T-helper 2 cell treated with Interferon-gamma antibody and Interleukin-4, amounts not matched to agents 100 ng/mL and 5 ng/mL, for 36 hours (primary cell): Measurements from ENCODE around the gene GAL3ST1. TPM values are rescaled to one million over a fixed set of nuclear protein-coding genes. Genes with fewer than 3 reads are reported as not detected.
"Not testable (repeated sequence)": the region's sequence is repeated elsewhere in the genome, so short reads cannot be mapped to it uniquely, and the experiment has no call there.

ENCODE experiments used
- intact Hi-C: fragments of 100-400 bp; cut with micrococcal nuclease; formaldehyde crosslinking; loops from one replicate; pipeline ENCODE4 v1.15.1; 2023
- total RNA-seq: library from RNA; stranded (reverse); gene quantifications from 2 replicates; pipeline ENCODE4 v1.2.3, GENCODE V29; 2022

Gene GAL3ST1
- total RNA-seq, 1 donor from 2014 or later: not detected

GRCh38 chr22:30565341-30565740, 9.1 kb downstream of the GAL3ST1 start:
- intact Hi-C loops: no loop called here

GRCh38 chr22:30564761-30565119, 9.7 kb downstream of the GAL3ST1 start:
- intact Hi-C loops: no loop called here

- intact Hi-C loops: no loop called here
Observed at GRCh38 chr22:30564045-30564760, 10.3 kb downstream of the GAL3ST1 start.

GRCh38 chr22:30562366-30562765, 12.1 kb downstream of the GAL3ST1 start:
- intact Hi-C loops: no loop called here

- intact Hi-C loops: no loop called here
Observed at GRCh38 chr22:30561402-30562189, 12.9 kb downstream of the GAL3ST1 start.

- intact Hi-C loops: not testable (repeated sequence)
Observed at GRCh38 chr22:30560643-30561202, 13.7 kb downstream of the GAL3ST1 start.

GRCh38 chr22:30559889-30560288, 14.6 kb downstream of the GAL3ST1 start:
- intact Hi-C loops: no loop called here

- intact Hi-C loops: no loop called here
Observed at GRCh38 chr22:30557243-30557642, 17.2 kb downstream of the GAL3ST1 start.

- intact Hi-C loops: no loop called here
Observed at GRCh38 chr22:30556388-30556787, 18.1 kb downstream of the GAL3ST1 start.

GRCh38 chr22:30555282-30556210, 18.9 kb downstream of the GAL3ST1 start:
- intact Hi-C loops: no loop called here

- intact Hi-C loops: no loop called here
Observed at GRCh38 chr22:30553971-30554370, 20.5 kb downstream of the GAL3ST1 start.

GRCh38 chr22:30552719-30553118, 21.7 kb downstream of the GAL3ST1 start:
- intact Hi-C loops: no loop called here

- intact Hi-C loops: not testable (repeated sequence)
Observed at GRCh38 chr22:30551813-30552212, 22.7 kb downstream of the GAL3ST1 start.

GRCh38 chr22:30547188-30547587, 27.3 kb downstream of the GAL3ST1 start:
- intact Hi-C loops: no loop called here

GRCh38 chr22:30546616-30547015, 27.8 kb downstream of the GAL3ST1 start, which contains the start of gene SEC14L6:
SEC14L6 (minus strand) TSS chr22:30546741; CDS start chr22:30546682, 59 bp downstream.
- intact Hi-C loops: no loop called here

GRCh38 chr22:30542811-30543188, 31.7 kb downstream of the GAL3ST1 start:
- intact Hi-C loops: no loop called here

GRCh38 chr22:30541961-30542810, 32.3 kb downstream of the GAL3ST1 start:
- intact Hi-C loops: no loop called here

- intact Hi-C loops: not testable (repeated sequence)
Observed at GRCh38 chr22:30541511-30541910, 33.0 kb downstream of the GAL3ST1 start.

GRCh38 chr22:30539368-30539767, 35.1 kb downstream of the GAL3ST1 start:
- intact Hi-C loops: no loop called here

GRCh38 chr22:30538280-30538679, 36.2 kb downstream of the GAL3ST1 start:
- intact Hi-C loops: no loop called here
